IMR-90 (cell line): ENCODE results near the gene ZCCHC13.

Experiments used
- FOS ChIP-seq: fragments of 150-350 bp; IDR thresholded peaks from 2 replicates; pipeline ENCODE4 v1.6.1; 2016; ENCODE audit warnings: low read depth, low read length
- MAZ ChIP-seq: IDR thresholded peaks from 2 replicates; pipeline ENCODE4 v1.6.1; 2012; ENCODE audit warnings: low read depth, mild to moderate bottlenecking, low read length, improper control_type of control experiment, moderate library complexity, borderline replicate concordance
- POLR2A ChIP-seq: IDR thresholded peaks from 2 replicates; pipeline ENCODE4 v1.6.1; 2012; ENCODE audit warnings: mild to moderate bottlenecking, low read depth, low read length
- RAD21 ChIP-seq: IDR thresholded peaks from 2 replicates; pipeline ENCODE4 v1.6.1; 2012; ENCODE audit warnings: low read length, improper control_type of control experiment
- SMC3 ChIP-seq: fragments of 150-350 bp; IDR thresholded peaks from 2 replicates; pipeline ENCODE4 v1.6.1; 2016; ENCODE audit warnings: low read depth, mild to moderate bottlenecking, antibody characterized with exemption, low read length, moderate library complexity
- TF ChIP-seq, protein P1 (sequence below): conservative IDR thresholded peaks from 2 replicates; pipeline ENCODE4 v1.5.1; 2012; ENCODE audit warnings: mild to moderate bottlenecking, low read depth, low read length, improper control_type of control experiment

- TF ChIP-seq, protein P1, sequence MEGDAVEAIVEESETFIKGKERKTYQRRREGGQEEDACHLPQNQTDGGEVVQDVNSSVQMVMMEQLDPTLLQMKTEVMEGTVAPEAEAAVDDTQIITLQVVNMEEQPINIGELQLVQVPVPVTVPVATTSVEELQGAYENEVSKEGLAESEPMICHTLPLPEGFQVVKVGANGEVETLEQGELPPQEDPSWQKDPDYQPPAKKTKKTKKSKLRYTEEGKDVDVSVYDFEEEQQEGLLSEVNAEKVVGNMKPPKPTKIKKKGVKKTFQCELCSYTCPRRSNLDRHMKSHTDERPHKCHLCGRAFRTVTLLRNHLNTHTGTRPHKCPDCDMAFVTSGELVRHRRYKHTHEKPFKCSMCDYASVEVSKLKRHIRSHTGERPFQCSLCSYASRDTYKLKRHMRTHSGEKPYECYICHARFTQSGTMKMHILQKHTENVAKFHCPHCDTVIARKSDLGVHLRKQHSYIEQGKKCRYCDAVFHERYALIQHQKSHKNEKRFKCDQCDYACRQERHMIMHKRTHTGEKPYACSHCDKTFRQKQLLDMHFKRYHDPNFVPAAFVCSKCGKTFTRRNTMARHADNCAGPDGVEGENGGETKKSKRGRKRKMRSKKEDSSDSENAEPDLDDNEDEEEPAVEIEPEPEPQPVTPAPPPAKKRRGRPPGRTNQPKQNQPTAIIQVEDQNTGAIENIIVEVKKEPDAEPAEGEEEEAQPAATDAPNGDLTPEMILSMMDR = no peak
- no peak for TF ChIP-seq POLR2A
- no peak for TF ChIP-seq SMC3
- no peak for TF ChIP-seq FOS
- no peak for TF ChIP-seq RAD21
- TF ChIP-seq MAZ = no peak
Measured at GRCh38 chrX:74340051-74340450, 36.1 kb downstream of the ZCCHC13 start.
